Uterus (tissue), 2 donors: ENCODE measurements around the gene MIOS.

Experiments used
- CTCF ChIP-seq, 4 experiments: fragments of 200-600 bp in 2 of 4; fragments of 450-650 bp in 2 of 4; sonication (generic) in 2 of 4; IDR thresholded peaks; one replicate each; pipeline ENCODE4 v1.5.1; 2016 to 2019; ENCODE audit warnings: antibody characterized with exemption in 4 of 4, mild to moderate bottlenecking in 2 of 4, moderate library complexity in 1 of 4
- POLR2A ChIP-seq, 2 donors: fragments of 450-650 bp; IDR thresholded peaks; one replicate each; pipeline ENCODE4 v1.6.1; 2016; ENCODE audit warnings: antibody characterized with exemption in 2 of 2, mild to moderate bottlenecking in 1 of 2, moderate library complexity in 1 of 2

GRCh38 chr7:7522421-7522820, 44.3 kb upstream of the MIOS start:
- no peak for TF ChIP-seq CTCF (IDR thresholded peaks at IDR 0.05)
- no peak for TF ChIP-seq POLR2A (IDR thresholded peaks at IDR 0.05)
